ENCODE measurements around the gene TRIM54.
"Not testable (repeated sequence)": the region's sequence is repeated elsewhere in the genome, so short reads cannot be mapped to it uniquely, and the experiment has no call there.

TRIM54 gene

DNA sequence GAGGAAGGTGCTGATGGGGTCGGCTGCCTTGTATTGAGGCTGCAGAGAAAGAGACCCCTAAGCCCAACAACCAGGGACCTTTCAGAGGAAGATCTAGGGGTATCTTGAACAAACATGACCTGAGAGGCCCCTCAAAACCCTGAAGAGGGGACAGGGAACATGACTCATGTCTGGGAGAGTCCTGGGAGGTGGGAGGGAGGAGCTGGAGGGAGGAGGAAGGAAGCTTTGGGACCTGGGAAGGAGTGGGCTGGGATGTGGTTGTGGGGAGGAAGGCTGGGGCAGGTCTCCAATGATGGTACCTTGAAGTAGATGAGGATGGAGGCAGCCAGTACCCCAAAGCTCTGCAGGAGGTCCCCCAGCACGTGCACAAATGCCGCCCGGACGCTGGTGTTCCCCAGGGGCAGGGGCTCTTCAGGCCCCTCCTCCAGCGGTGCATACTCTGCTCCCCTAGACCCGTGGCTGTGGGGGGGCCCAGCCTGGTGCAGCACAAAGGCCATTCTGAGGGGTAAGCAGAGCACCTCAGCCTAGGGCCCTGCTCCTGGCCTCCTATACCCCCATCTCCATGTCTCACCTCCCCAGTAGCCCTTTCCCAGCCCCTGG is 25.3 kb upstream of the TRIM54 start:
- no peak for DNase-seq (ENCODE audit: low read depth)

DNA sequence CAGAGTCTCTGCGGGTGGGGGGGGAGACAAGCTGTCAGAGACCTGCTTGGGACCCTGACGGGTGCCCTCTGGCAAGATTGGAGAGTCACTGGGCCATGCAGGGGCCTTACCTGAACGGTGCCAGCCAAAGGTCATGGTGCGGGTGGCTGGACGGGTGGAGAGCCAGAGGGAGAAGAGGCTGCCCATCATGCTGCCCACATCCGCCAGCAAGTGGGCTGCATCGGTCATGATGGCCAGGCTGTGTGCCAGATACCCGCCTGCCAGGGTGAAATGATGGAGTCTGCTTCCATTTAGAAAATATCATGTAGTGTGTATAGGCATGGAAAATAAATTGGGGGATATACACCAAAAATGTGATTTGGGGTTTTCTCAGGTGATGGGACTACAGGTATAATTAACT is 24.2 kb upstream of the TRIM54 start:
- DNase-seq (ENCODE audit: low read depth) = no peak

DNA sequence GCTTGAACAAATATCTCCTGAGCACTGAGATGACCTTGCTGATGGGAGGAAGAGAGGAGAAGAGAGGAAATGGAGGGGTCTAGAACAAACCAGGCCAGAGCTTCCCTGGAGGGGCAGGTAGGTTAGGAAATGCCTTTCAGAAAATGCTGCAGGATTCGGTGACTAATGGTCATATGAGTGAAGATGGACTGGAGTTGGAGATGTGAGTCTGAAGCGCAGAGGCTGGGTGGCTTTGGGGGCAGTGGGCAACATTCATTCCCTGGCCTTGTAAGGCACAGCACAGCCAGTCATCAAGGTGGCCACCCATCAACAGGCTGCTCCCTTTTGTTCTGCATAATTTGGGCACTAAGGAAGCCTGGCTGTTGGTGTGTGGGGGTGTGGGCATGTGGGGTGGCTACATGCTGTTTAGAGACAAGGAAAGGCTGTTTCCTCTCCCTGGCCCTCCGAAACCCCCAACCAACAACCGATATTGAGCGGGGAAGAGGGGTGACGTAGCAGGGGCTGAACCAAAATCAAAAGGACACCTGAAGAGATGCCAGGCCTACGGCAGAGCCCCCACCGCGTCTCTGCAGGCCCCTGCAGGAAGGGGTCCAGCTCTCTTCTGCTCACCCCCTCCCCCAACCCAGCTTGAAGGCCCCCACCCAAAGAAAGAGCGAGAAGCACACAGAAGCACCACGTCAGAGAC is 20.8 kb upstream of the TRIM54 start:
- DNase-seq (ENCODE audit: low read depth) = no peak

DNA sequence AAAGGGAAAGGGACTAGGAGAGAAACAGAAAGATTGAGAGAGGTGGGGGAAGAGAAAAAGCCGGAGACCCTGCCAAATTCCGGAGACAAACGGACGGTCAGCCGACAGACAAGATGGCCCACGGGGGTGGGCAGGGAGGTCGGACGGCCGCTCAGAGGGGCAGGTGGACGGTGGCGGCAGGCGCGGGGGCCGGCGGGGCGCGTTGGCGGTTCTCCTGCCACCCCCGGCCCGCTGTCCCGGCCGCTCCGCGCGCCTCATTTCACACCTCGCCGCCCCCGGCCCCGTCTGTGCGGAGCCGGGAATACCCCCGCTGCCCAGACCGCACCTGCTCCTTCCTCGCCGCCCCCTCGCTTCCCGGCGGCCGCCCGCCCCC is 20.3 kb upstream of the TRIM54 start:
- DNase-seq (ENCODE audit: low read depth) = no peak

DNA sequence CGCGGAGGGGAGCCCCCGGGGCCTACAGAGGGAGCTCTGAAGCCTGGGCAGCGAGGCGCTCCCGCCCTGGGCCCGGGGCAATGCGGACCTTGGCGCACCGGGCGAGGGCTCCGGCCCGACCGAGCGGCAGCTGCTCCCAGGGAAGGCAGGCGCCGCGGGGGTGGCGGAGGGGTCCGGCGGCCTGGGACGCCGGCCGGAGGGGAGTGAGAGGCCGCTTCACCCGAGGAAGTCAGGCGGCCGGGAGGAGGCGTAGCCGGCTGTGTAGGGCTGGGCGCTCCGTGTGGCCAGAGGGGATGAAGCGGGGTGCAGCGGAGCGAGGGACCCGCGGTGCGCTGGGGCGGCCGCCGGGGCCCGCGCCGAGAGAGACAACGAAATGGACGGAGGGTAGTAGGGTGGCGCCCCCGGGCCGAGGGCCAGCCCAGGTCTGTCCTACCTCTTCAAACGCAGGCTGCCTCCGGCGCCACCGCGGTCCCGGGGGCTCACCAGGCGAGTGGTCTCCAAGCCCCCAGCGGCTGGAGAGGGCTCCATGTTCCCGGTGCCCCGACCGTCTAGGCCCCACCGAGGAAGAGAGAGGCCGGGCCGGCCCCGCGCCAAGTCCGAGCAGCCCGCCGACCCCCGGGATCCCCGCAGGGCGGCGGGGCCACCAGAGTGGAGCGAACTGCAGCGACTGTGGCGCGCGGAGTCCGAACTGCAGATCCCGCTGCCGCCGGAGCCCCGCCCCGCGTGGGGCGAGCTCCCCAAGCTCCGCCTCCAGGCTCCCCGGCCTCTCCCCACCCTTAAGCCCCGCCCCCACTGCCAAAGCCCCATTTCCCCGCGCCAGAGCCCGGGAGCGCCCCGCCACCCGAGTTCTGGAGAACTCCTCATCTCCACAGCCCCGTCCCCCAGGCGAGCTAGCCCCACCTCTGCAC is 19.6 kb upstream of the TRIM54 start, which contains the start of gene SLC30A3:
SLC30A3 (minus strand) TSS at position 669 of the 908 bp plus-strand sequence; CDS start at position 528, 141 bp downstream.
- DNase-seq (ENCODE audit: low read depth) = no peak

DNA sequence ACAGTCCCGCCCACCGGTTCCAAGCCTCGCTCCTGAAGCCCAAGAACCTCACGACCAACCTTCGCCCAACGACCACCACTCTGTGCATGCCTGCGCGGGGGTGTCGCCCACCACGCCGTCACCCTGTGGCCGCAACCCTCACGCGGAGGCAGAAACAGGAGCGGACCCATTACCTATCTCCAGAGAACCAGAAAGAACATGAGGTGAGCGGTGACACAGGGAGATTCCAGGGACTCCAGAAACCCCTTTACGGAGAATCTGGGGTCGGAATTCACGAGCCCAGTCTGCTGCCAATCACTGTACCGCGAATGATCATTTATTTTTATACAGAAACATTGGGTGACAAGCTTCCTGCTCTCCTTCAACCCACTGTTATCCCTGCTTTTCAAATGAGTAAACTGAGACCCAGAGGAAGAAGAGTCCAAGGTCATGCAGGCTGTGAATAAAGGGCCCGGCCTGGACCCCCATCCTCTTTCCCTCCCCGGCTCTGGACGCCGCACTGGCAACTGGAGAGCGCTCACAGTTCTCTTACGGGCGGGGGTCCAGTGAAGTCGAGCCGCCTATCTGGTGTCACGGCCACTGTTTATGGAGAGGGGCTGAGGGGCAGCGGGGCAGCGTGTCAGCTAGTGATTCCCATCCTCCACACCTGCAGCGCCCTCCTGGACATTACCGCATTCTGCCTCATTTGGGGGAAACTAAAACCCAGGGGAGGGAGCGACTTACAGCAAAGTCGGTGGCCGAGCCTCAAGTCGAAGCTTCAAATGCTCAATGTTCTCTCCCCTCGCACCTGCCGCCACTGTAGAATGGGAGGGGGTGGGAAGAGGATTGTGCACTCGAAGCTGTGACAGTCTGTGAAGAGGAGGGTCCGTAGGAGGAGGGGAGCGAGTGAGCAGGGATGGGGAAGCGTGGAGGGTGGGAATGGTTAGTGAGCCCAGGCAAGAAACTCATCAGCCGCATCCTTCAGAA is 18.7 kb upstream of the TRIM54 start:
- no peak for DNase-seq (ENCODE audit: low read depth)

DNA sequence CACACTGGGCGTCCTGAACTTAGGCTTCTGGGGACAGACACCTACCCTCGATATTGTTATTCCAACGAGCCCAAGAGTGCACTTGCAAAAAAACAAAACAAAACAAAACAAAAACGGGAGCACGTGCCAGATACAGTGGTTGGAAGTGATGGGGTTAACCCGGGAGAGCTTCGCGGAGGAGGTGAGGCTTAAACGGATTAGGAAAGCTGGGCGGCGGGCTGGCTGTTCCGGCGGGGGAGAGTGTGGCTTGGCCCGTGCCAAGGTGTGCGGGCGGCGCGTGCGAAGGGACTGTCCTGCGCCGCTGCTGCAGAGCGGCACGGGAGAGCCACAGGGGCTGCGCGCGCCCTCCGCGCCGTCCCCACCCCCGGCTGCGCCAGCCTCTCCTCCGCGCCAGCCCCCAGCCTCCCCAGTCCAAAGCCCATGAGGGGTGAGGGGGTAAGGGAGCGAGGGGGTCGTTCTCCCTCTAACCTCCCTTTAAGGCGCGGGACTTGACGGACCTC is 17.9 kb upstream of the TRIM54 start:
- DNase-seq (ENCODE audit: low read depth) = no peak

DNA sequence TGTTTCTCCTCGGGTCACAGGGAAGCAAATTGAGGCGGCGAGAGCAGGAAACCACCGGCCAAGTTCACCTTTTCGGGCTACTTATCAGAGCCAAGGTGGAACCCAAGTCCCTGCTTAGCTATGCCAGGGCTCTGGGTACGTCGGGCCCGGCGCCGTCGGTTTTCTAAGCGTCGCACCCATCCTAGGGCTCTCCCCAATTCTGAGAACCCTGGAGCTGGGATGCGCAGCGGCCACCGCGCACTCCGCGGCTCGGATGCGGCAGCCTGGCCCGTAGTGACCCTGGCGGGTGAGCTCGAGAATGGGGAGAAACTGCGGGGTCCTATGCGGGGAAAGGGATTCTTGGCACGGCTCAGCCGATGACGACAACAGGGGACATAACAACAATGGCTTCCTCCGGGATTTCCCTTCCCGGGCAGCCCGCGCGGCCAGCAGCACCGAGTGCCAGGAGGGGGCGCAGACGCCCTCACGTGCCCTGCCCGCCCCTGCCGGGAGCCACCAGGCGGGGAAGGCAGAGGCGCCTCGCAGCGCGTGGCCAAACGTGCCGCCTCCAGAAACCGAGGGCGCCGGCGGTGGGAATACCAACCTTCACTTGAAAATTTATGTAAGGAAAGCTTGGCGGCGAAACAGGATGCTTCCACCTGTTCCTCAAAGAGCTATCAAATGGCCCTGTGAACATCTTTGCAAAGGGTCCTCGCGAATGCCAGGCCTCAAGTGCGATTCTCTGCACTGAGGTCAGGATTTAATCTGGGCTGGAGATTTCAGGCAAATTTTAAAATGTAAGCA is 17.3 kb upstream of the TRIM54 start:
- no peak for DNase-seq (ENCODE audit: low read depth)

DNA sequence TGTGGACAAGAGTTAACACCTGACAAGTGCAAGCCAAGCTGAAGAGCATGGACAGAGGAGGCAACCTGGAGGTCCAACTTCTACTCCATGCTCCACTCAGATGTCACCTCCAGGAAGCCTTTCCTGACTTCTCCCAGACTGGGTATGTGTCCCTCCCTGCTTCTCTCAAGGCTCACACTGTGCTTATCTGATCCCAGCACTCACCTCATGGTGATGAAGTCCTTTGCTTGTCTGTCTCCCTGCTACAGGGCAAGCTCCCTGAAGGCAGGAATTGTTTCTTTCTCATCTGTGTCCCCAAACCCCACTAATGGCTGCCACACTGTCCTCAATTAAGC is 16.7 kb upstream of the TRIM54 start:
- no peak for DNase-seq (ENCODE audit: low read depth)

DNA sequence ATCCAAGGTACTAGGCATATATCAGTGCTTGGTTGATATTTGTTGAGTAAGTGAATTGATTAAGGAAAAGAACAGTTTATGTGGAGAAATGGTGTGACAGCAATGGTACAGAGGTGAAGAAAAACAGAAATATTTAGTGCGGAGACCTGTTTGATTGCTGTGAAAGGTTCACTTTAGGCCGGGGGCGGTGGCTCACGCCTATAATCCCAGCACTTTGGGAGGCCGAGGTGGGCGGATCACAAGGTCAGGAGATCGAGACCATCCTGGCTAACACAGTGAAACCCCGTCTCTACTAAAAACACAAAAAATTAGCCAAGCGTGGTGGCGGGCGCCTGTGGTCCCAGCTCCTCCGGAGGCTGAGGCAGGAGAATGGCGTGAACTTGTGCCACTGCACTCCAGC is 13.9 kb upstream of the TRIM54 start:
- DNase-seq (ENCODE audit: low read depth) = not testable (repeated sequence)

DNA sequence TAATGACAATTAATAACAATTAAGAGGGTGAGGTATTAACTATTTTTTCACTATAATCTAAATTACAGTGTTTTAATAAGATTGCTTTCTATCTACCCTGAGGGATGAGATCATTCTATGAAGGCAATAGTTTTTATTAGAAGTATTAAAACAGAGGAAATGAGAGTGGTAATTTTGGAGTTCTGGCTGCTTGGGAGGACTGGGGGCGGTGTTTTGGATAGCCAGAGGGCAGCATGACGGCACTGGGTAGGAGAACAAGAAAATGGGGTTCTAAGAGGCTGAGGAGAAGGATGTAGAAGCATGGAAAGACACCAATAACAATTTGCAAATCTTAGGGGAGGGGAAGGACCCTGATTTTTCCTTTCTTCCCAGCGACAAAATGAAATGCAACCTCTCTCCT is 12.1 kb upstream of the TRIM54 start:
- DNase-seq (ENCODE audit: low read depth) = no peak

DNA sequence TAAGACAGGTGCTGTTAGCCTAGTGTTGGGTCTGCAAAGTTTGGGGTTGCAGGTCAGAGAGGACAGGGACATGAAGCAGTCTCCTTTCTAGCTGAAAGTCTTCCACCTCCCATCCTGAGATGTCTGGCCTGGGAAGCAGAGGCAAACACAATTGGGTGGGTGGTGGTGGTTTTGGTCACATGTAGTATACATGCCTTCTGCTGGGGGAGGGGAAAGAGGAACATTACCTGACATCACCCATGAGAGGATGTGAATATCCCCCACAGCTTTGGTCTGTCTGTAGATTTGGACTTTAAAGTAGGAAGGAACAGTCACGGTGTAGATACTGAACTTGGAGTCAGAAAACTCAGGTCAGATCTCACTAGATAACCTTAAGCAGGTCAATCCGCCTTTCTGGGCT is 11.6 kb upstream of the TRIM54 start:
- no peak for DNase-seq (ENCODE audit: low read depth)

DNA sequence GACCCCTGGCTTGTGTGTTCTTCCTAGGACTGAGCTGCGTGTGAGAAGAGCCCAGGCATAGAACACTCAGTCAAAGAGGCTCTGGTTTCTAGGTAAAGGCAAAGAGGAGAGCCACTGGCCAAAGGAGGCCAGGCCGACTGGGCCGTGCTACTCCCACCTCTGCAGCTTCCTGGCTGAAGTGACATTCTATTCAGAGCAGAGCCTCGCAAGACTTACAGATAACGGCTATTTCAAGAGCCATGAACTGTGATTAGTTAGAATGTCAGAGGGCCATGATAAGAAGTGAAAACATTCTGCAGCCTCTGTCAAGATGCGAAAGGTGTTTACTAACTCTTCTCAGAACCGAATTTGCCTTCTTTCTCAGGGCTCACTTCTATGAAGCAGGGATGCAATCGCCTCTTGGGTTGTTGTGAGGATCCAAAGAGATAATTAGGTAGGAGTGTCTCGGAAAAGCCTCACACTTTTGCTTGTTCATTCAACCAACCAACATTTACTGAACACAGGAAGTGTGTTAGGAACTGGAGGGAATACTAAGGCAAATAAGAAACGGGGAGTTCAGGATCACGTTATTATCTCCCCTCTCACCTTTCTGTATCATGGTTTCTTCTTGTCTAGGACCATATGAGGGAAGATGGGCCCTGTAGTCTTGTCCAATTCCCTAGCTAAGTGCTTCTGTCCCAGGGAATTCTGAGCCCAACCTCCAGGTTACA is 10.4 kb upstream of the TRIM54 start:
- no peak for DNase-seq (ENCODE audit: low read depth)

DNA sequence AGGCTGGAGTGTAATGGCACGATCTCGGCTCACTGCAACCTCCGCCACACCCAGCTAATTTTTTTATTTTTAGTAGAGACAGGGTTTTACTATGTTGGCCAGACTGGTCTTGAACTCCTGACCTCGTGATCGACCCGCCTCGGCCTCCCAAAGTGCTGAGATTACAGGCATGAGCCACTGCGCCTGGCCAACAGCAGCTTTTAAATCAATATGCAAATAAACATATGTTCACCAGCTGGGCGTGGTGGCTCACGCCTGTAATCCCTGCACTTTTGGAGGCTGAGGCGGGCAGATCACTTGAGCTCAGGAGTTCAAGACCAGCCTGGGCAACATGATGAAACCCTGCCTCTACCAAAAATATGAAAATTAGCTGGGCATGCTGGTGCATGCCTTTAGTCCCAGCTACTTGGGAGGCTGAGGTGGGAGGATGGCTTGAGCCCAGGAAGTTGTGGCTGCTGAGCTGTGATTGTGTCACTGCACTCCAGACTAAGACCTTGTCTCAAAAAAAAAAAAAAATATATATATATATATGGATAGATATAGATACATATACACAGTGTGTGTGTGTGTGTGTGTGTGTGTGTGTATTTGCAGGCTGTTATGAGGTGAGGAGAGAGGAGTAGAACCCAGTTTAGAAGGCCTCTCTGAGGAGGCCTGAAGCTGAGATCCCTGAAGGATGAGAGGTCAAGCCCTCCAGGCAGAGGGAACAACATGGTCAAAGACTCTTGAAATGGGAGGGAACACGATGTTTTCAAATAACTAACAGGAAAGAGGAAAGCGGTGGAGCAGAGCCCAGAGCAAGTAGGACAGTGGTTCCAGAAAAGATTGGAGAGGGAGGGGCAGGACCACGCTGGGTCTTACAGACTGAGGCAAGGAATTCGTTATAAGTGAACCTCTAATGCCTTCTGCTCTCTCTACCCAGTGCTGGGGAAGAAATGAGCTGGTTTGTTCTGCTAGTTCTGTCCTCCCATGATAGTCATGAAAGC is 9.4 kb upstream of the TRIM54 start:
- DNase-seq (ENCODE audit: low read depth) = not testable (repeated sequence)

DNA sequence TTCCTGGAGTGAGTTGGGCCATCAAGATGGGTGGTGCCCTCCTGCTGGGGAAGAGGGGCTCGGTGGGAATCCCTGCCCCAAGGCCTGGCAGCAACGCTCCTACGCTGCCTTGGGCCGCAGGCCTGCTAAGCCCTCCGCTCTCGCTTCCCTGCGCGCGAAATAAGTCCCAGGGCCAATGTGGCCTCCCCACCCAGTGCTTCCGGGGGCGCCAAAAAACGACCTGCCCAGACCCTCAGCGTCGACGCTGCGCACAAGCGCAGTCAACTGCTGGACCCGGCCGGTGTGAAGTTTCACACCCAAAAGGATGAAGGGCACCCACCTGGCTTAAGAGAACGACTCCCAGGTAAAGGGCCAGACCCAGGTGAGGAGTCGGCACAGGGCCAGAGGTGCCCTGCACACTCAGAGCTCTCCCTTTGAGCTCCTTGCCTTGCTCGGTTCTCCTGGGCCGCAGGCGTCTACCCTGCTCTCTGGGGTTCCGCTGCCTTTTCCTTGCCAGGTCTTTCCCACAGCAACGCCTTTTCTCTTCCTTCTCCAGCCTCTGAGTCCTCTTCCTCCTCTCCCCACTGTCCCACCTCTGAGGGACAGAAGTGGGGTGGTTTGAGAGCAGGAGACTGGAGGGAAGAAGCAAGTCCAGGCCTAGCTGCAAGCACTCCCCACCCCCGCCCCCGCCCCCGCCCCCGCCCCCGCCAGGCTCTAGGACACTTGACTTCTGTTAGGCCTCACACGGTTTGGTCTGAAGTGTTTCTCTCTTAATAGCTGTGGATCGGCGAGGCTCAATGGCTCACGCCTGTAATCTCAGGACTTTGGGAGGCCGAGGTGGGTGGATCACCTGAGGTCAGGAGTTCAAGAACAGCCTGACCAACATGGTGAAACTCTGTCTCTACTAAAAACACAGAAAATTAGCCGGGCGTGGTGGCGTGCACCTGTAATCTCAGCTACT is 6.7 kb upstream of the TRIM54 start, which contains the start of gene DNAJC5G:
DNAJC5G (plus strand) TSS at position 223 of the 940 bp plus-strand sequence. CDS start 1,296 bp downstream, outside the sequence.
- DNase-seq (ENCODE audit: low read depth) = no peak

DNA sequence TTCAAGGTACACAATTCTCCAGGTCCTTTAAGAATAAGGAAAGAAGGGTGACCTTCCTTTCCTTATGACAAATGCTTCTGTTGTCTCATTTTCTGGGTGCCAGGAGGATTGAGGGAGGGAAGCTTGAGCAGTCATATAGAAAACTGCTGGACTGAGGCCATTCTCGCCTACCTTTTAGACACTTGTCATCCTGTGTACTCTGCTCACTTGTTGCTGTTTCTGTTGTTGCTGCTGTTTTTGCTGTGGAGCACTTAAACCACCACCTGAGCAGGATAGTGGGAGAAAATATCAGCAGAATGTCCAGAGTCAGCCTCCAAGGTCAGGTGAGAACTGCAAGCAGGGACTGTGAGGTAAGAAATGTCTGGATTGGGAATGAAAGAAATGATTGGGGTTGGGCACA is 4.2 kb upstream of the TRIM54 start:
- no peak for DNase-seq (ENCODE audit: low read depth)

DNA sequence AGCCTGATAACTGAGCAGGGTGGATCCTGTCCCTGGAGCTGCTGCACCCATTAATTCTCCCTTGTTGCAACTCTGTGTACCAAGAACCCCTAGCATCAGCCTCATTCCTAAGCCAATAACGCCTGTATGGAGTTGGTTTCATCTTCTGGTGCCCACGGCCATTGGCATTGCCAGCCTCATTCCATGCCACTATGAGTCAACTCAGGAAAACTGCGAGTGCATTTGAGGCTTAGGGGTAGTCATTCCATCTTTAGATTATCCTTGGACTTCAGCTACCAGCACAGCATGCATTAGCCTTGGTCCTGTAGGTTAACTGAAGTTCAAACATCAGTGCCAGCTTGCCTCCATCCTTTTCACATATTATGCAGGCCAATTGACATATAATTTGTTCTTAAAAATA is 1.4 kb upstream of the TRIM54 start:
- no peak for DNase-seq (ENCODE audit: low read depth)

DNA sequence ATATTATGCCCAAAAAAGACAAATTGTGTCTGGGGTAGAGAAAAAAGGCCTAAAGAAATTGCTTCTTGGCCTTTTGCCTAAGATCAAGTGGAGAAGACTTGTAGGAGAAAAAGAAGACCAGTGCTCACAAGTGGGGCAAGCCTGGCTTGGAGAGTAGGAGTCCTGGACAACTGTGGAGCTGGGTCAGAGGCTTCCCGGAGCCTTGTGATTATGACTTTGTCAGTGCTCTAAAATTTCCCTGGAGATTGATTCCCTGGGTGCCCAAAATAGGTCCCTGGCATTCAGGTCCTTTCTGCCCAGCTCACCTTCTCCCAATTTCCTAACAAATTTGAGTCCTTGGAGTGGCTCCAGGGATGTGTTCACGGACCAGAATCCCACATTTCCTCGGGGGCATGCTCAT is 787 bp upstream of the TRIM54 start:
- no peak for DNase-seq (ENCODE audit: low read depth)

All from stromal cell of bone marrow (primary cell).